Hematopoietic multipotent progenitor cell (in vitro differentiated cells): ENCODE data around the gene PNPLA2. TPM values are rescaled to one million over a fixed set of nuclear protein-coding genes. Genes with fewer than 3 reads are reported as not detected.

Experiments
- DNase-seq, 3 donors: peaks; one replicate each; pipeline ENCODE4 v3.0.0-alpha.2; 2011 to 2015; ENCODE audit warnings: low read depth in 2 of 3, low spot score in 2 of 3
- total RNA-seq: library from RNA; depleted of rRNA; stranded (reverse); fragments of >200 nt; gene quantifications from one replicate; pipeline ENCODE4 v1.2.3, GENCODE V29; 2012

The PNPLA2 gene
- total RNA-seq, 1 donor = 107 TPM

DNA sequence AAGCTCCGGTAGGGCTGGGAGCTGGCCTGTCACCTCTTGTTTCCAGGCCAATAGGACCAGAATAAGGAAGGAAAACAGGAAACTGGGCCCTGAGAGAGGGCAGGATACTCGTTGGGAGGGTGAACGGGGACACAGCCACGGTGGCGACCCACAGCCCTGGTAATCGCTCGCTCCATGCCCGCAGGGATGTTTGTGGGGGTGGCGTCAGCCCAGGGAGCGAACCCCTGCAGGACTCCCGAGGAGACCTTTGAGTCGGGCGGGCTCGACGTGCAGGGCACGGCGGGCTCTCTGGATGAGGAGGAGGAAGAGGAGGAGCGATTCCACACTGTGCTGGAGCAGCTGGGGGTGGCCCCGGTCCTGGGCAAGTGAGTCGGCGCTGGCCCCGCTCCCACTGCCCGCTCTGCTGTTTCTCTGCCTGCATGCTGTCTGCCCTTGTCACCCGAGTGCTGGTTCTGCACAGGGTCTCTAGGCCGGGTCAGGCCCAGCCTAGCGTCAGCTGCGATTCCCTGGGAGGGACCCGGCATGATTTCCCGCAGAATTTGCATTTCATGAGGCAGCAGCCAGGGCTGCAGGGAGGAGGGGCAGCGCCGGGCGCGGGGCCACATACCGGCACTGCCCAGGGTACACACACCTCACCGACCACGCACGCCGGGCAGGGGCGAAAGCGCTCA lies 10.6 kb downstream of the PNPLA2 start:
- no peak for DNase-seq

DNA sequence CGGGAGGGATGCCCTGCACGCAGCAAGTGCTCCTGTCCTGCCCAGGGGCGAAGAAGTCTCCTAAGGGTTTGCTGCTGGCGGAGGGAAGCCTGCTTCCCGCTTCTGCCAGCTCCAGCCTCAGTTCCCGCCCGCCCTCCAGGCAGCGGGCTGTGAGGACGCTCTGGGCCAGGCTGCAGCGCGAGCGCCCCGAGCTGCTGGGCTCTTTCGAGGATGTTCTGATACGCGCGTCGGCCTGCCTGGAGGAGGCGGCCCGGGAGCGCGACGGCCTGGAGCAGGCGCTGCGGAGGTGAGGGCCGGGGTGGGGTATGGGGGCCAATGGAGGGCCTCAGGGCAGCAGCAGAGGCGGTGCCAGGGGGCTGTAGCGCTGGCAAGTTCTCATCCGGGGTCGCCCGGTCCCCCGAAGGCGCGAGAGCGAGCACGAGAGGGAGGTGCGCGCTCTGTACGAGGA lies 11.2 kb downstream of the PNPLA2 start:
- DNase-seq = no peak

DNA sequence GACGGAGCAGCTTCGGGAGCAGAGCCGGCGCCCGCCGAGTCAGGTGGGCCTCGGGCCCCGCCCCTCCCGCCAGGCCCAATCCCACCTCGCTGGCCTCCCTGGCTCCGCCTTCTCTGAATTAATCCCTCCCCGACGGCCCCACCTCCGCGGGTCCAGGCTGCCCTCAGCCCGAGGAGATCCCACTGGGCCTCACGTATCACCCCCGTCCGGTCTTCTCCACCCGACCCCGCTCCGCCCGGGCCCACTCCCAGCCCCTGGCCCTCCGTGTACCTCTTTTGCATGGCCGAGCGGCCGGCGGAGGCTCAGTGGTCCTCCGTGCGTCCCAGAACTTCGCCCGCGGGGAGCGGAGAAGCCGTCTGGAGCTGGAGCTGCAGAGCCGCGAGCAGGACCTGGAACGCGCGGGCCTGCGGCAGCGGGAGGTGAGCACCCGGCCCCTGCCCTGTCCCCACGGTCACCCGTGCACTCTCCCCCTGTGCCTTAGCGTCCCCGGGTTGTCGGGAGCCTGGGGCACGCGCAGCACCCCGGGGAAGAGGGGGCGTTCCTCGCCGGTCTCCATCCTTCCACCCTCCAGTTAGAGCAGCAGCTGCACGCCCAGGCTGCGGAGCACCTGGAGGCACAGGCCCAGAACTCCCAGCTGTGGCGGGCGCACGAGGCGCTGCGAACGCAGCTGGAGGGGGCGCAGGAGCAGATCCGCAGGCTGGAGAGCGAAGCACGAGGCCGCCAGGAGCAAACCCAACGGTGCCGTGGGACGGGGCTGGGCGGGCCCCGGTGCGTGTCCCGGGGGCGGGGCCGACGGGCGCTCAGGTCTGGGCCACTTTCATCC lies 11.8 kb downstream of the PNPLA2 start:
- DNase-seq = peak in 2 of 3 donors; percentile 43 to 71

DNA sequence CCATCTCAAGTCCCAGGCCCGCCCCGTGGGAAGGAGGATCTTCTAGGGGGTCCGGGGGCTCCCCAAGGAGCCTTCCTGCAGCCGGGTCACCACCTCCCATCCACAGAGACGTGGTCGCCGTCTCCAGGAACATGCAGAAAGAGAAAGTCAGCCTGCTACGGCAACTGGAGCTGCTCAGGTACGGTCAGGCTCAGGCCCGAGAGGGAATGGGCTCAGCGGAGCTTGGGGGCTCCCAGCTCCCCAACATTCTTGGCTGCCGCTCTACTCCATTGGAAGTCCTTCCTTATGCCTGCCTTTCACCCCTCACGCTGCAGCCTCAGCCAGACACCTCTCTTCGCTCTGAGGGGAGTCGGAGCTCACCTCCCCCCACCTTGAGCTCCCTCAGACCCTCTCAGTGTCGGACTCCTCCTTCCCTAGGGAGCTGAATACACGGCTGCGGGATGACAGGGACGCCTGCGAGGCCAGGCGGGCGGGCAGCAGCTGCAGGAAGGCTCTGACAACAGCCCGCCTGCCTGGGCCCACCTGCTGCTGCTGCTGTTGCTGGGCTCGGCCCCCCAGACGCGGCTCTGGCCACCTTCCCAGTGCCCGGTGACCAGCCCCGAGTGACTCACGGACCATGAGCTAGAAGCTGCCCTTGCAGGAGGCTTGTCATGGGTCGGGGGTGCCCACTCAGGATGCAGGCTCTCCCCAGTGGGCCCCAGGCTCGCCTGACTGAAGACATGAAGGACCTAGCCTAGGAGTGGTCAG lies 12.6 kb downstream of the PNPLA2 start:
- no peak for DNase-seq

DNA sequence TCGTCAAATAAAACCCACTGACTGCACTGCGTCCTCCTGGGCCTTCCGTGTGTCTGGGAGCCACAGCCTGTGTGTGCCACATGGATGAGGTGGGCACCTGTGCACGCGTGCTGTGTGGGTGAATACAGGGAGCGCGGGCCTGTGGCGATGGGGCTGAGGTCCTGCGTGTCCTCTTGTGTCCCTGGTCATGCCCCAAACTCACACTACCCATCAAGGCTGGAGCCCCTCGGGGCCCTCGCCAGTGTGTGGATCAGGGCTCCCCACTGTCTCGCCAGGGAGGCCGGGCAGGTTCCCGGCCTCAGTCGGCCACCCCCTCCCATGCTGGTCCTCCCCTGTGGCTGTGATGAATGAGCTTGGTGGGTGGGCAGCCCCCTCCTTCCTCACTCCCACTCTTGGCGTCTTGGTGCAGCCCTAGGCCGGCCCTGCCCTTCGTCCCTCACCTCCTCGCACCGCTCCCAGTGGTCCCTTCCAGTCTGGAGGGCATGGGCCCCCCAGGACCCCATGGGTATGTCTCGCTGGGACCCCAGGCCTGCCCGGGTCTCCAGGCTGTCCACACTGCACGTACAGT lies 13.3 kb downstream of the PNPLA2 start:
- DNase-seq = no peak

DNA sequence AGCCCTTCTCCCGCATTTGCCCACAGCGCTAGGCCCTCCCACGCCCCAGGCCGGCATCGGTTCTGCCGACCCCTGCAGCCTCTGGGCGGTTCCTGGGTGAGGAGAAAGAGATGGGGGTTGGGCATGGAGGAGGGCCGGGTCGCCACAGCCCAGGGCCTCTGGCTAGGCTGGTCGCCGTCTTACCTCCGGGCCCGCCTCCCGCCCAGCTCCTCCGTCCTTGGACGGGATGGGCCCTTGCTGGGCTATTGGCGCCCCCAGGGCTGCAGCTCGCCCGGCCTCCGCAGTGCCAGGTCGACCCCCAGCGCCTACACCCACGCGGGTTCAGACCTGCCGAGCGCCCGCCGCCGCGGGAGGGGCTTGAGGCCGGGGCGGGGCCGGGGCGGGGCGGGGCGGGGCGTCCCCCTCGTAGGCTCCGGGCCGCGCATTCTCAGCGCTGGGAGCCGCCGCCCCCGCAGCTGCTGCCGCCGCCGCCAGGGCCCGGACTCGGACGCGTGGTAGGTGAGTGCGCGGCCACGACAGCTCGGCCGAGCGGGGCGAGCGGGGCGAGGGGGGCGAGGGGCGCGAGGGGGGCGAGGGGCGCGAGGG lies 13.9 kb downstream of the PNPLA2 start, which contains the start of gene CD151:
Gene CD151, plus strand, starts transcription at position 424 of the 585 bp plus-strand sequence. CDS start 3,118 bp downstream, outside the sequence.
- peak in 2 of 3 donors; percentile 43 to 44 for DNase-seq

DNA sequence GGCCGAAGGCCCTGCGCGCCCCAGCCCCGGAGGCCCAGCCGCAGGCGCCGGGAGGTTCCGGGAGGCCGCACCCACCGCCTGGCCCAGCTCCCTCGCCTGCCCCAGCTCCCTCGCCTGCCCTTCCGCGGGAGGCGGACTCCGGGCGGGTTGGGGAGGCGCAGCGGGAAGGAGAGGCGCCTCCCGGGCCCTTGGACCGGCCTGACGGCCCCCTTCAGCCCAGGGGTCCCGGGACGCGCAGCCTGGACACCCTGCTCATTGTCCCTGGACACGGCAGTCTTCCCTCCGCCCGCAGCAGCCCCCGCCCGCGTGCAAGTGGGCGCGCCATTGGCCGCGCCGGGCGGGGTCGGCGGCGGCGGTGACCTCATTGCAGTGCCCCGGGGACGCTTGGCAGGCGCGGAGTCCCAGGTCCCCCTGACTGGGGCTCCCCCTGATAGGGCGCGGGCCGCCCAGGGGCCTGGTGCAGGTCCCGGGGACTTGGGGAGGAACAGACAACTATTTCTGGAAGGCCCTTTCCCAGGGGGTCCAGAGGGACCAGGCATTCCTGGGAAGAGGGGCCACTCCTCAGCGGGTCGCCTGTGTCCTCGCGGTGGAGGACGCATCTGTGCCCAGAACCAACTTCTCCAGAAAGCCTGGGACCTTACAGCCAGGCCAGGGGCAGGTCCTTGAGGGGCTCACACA lies 14.5 kb downstream of the PNPLA2 start:
- DNase-seq = peak in 2 of 3 donors; percentile 46 to 49

DNA sequence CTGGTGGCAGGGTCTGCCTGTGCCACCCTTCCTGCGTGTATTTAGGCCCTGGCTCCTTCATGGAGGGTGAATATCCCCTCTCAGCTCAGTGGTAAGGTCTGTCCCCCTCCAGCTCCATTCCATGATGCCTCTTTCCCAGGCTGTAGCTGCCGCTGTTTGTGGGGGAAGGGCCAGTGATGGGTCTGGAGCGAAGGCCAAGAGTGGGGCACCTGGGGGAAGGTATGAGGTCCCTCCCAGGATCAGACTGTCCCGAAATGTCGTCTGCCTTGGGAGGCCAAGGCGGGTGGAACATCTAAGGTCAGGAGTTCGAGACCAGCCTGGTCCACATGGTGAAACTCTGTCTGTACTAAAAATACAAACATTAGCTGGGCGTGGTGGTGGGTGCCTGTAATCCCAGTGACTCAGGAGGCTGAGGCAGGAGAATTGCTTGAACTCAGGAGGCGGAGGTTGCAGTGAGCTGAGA lies 15.2 kb downstream of the PNPLA2 start:
- no peak for DNase-seq

DNA sequence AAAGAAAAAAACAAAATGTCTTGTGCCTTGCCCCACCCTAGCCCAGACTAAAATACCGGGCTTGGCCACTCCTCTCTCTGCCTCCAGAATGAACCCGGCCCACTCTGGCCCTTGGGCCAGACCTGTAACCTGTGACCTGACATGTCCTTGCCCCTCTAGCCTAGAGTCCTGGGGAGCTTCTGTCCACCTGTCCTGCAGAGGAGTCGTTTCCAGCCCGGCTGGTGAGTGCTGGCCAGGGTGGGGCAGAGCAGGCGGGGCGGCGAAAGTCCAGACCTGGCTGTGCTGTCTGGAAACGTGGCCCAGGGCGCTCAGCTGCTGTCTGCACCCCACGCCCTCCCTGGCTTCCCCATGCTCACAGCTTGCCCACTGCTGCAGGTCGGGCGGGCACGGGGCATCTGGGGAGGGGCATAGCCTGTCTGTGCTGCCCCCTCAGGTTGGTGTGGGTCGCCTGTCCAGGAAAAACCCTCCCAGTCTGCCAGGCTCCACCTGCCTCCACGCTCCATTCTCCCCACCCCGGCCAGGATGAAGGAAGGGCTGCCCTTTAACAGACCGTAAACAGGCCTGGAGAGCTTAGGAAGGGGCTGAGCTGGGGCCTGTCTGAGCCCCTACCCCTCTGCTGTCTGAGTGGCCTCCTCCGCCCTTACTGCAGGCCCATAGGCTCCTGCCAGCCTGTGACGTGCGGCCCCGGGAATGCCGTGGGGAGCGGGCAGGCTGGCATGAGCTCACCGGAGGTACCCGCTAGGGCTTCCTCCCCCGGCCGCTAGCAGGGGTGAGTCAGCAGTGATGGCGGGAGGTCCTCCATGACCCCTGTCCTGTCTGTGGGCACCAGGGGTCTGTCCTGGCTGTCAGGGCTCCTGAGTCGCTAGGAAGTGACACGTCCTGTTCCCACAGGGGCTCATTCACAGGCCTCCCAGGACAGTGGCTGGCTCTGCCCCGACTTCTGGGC lies 15.9 kb downstream of the PNPLA2 start:
- DNase-seq = peak in 2 of 3 donors; percentile 62 to 71

DNA sequence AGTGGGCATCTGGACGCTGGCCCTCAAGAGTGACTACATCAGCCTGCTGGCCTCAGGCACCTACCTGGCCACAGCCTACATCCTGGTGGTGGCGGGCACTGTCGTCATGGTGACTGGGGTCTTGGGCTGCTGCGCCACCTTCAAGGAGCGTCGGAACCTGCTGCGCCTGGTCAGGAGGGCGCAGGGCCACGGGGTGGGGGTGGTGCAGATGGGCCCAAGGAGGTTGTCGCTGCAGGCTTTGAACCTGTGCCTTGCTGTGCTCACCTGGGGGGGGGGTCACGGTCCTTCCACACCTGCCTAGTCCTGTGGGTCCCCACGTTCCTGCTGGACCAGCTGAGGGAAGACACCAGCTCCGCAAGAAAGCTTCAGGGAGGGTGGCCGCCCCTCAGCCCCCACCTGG lies 17.6 kb downstream of the PNPLA2 start:
- DNase-seq = no peak

DNA sequence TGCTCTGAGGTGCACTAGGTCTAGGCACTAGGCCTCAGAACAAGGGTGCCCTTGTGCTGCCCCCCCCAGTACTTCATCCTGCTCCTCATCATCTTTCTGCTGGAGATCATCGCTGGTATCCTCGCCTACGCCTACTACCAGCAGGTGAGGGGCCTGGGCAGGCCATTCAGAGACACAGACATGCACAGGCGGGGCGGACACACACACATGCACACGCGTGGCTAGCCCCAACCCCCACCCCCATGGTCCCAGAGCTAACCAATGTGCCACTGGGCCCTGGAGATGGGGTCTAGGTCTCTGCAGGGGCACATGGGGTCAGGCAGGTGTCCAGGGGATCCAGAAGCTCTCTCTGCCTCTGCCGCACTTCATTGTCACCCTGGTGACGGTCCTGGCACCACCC lies 18.0 kb downstream of the PNPLA2 start:
- no peak for DNase-seq

DNA sequence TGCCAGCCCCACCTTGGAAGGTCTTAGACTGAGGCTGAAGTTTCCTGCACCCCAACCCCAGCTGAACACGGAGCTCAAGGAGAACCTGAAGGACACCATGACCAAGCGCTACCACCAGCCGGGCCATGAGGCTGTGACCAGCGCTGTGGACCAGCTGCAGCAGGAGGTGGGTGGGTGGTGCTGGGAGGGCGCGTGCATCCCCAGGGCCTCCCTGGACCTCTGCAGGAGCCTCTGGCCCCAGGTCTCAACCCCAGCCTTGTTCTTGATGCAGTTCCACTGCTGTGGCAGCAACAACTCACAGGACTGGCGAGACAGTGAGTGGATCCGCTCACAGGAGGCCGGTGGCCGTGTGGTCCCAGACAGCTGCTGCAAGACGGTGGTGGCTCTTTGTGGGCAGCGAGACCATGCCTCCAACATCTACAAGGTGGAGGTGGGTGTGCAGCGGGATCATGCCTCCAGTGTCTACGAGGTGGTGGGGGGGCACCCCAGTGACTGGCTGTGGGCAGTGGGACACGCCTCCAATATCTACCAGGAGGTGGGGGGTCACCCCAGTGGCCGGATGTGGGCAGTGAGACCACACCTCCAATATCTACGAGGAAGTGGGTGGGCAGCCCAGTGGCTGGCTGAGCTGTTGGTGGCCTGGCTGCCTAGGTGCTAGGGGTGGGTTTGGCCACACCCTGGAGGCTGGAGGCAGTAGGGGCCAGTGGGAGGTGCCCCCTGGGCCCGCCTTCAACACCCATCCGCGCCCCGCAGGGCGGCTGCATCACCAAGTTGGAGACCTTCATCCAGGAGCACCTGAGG lies 18.7 kb downstream of the PNPLA2 start:
- DNase-seq = no peak

DNA sequence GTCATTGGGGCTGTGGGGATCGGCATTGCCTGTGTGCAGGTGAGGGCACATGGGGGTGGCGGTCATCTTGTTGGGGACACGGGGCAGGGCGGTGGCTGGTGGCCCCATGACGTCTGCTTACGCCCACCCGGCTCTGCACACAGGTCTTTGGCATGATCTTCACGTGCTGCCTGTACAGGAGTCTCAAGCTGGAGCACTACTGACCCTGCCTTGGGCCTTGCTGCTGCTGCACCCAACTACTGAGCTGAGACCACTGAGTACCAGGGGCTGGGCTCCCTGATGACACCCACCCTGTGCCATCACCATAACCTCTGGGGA lies 19.2 kb downstream of the PNPLA2 start:
- DNase-seq = no peak

DNA sequence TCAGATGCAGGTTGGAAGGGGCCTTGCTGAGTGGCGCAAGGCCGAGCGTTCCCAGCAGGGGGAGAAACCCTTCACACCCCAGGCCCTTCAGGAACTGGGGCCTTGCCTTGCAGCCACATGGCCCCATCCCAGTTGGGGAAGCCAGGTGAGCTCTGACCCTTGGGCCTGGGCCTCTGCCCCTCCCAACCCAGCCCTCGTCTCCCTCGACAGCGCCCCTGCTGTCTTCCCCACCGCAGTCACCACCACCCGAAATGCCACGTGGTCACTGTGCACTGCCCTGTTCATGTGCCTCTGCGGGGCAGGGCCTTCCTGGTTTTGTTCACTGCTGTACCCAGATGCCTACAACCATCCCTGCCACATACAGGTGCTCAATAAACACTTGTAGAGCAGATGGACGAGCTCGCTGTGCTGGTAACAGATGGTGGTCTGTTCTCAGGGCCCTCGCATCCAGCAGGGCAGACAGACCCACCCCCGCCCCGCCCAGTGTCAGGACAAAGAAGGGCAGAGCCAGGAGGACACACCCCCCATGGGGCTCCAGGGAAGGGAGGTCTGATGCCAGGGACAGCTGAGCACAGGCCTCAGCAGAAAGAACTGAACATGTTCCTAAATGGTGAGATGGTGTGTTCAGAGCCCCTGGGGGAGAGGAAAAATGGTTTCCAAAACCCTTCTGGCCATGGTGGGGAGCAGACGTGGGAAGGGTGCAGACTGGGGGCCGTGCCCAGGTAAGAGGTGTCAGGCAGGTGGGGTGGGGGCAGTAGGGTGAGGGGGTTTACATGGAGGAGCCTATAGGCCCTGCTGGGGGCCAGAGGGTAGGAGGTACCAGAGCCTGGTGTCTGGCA lies 19.9 kb downstream of the PNPLA2 start:
- no peak for DNase-seq

DNA sequence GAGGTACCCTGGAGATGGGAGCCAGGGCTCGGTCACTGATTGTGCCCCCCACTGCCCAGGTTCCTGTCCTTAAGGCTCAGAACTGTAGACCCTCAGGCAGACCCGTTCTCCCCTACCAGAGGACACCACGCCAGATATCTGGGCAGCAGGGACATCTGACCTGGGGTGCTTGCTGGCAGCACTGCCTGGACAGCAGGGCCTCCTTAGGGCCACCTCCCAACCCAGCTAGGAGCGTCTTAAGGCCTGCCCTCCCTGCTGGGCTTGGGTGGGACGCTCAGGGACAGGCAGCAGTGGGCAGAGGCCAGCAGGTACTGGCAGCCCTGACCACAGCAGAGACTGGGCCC lies 20.5 kb downstream of the PNPLA2 start:
- DNase-seq = no peak

DNA sequence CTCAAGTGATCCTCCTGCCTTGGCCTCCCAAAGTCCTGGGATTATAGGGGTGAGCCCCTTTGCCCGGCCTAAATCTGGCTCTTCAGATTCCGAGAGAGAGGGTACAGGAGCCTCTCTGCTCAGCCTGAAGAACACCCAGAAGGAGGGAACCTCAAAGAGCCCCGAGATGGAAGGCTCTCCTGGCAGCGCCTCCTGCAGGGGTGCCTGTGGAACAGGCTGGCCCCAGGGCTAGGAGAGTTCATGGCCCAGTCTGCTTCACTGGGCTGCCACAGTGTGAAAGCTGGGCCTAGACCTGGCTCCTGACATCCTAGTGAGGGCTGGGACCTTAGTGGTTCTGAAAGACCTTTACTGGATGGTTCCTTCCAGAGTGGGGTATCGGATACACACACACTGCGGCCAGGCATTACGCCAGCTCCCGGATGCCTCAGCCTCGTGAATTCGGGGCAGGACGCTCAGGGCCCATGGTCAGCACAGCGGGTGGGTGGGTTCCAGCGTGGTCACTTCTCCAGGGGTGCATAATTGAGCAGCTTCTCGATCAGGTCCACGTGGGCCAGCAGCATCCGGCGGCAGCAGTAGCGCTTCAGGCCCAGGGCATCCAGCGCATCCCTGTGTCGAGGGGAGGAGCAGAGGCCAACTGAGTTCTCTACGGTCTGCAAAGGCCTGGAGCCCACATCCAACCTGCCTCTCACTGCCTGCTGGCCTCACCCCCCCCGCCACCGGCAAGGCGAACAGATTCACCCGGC lies 21.3 kb downstream of the PNPLA2 start:
- DNase-seq = no peak

DNA sequence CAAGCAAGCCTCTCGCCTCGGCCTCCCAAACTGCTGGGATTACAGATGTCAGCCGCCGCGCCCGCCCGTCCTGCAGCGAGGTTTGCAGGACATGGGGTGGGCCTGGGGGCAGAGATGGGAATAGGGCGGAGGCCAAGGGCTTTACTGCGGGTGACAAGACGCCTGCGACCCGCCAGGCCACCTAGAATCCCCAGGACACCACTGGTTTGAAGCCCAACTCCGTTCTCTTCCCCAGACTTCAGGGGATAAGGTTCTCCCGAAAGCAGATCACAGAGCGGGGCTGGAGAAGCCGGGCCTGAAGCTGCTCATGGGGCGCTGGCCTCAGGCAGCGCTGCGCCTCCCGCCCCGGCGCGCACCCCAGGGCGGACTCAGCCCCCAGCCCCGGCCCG lies 23.3 kb downstream of the PNPLA2 start:
- no peak for DNase-seq
